Smooth muscle cell of trachea (primary cell): Measurements from ENCODE around the gene TNFAIP8L1. TPM values are rescaled to one million over a fixed set of nuclear protein-coding genes. Genes with fewer than 3 reads are reported as not detected.

Experiments used
- total RNA-seq: library from RNA; depleted of rRNA; stranded (reverse); fragments of >200 nt; gene quantifications from 2 replicates; pipeline ENCODE4 v1.2.1, GENCODE V29; 2014

TNFAIP8L1 gene
- 2.0 and 5.1 TPM in 2 replicates for total RNA-seq

GRCh38 chr19:4638828-4639530, at the start of gene TNFAIP8L1:
TSS of gene TNFAIP8L1 (plus strand) at chr19:4639516. CDS start at chr19:4651870, 12,354 bp downstream.

DNA sequence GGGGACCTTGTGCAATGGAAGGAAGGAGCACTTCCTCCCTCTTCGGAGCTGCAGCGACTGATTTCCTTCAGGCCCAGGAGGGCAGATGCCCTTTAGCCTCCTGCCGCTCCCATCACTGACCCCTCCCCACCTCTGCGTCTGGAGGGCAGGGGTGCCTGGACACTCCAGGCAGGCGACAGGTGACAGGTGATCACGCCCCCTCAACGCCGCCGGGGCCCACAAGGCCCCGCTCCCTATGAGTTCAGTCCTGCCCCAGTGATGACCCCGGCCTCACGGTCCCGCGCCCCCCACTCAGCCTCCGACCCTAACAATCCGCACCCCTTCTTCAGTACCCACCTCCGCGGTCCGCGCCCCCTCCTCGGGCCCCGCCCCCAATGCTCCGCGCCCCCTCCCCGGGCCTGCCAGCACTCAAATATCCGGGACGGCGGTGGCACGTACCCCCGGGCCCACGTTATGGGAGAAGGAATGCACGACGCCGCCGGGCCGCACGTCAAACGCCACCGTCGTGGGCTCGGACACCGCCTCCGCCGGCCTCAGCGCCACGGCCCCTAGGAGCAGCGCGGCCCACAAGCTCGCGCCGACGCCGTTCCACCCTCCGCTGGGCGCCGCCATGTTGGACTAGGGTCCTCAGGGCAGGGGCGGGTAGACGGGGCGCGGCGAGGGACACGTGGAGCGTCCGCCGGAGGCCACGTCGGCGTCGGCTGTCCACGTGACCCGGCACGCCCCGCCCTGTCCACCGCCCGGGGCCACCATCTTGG, 30.6 kb downstream of the TNFAIP8L1 start, which contains the start of gene MYDGF:
MYDGF (minus strand) TSS at position 620 of the 758 bp plus-strand sequence; CDS start at position 612, 8 bp downstream.

Other genes with a start within 250 kb of the TNFAIP8L1 start
- gene SH3GL1, start 239.0 kb upstream of the TNFAIP8L1 start, total RNA-seq = 50.9 and 51.3 TPM in 2 replicates
- gene CHAF1A, start 236.9 kb upstream of the TNFAIP8L1 start, total RNA-seq = 7.9 and 10.9 TPM in 2 replicates
- gene UBXN6, start 181.7 kb upstream of the TNFAIP8L1 start, total RNA-seq = 91.8 and 131 TPM in 2 replicates
- gene HDGFL2, start 167.2 kb upstream of the TNFAIP8L1 start, total RNA-seq = 64.4 and 64.8 TPM in 2 replicates
- 0.73 and 8.9 TPM in 2 replicates for gene PLIN4, start 121.0 kb upstream of the TNFAIP8L1 start, total RNA-seq
- not detected in 2 replicates for gene PLIN5, start 104.3 kb upstream of the TNFAIP8L1 start, total RNA-seq
- not detected in 2 replicates for gene LRG1, start 99.5 kb upstream of the TNFAIP8L1 start, total RNA-seq
- 0.29 and 0.50 TPM in 2 replicates for gene SEMA6B, start 79.8 kb upstream of the TNFAIP8L1 start, total RNA-seq
- 175 and 218 TPM in 2 replicates for gene MYDGF, start 30.8 kb downstream of the TNFAIP8L1 start, total RNA-seq
- 48.6 and 62.2 TPM in 2 replicates for gene DPP9, start 84.3 kb downstream of the TNFAIP8L1 start, total RNA-seq
- gene FEM1A, start 152.2 kb downstream of the TNFAIP8L1 start, total RNA-seq = 8.0 and 12.9 TPM in 2 replicates
- 5.6 and 6.8 TPM in 2 replicates for gene TICAM1, start 192.2 kb downstream of the TNFAIP8L1 start, total RNA-seq
- 438 and 453 TPM in 2 replicates for gene PLIN3, start 228.2 kb downstream of the TNFAIP8L1 start, total RNA-seq